Effector CD4-positive, alpha-beta T cell (primary cell): ENCODE measurements around the gene KANSL1L.

Source experiments
- DNase-seq: peaks from one replicate; pipeline ENCODE4 v3.0.0-alpha.2; 2020

Gene KANSL1L

DNA sequence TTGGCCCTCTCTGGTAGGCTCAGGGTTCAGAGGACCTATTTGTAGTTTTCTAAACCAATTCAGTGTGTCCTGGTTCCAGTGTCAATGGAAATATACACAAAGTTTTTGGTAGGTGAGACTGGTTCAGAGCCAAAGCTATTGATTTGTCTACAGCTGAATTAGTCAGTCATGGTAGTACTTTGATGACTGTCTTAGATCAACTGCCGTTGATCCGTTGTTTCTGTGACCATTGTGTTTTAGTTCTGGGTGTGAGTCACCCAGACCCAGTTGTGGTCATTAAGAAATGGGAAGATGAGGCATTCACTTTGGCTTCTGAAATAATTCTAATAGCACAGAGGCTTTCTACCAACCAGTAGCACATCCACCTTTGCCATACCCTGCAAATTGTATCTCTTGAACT, 184.8 kb downstream of the KANSL1L start:
- DNase-seq = no peak

DNA sequence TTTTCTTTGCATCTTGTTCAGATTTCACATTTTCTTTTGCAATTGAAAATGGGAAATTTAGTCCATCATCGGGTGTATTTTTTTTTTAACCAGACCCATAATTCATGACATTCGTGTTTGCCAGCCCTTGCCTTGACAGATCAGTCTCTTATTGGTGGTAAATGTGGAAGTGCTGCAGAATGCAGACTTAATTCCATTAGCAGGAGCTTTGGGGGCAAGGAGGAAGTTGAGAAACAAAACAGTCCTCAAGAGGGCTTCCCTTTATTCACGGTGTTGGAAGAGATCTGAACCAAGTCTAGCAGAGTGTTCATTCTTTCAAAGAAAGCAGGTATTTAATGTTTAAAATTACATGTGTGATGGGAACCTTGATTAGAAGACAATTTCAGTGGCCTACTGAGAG, 185.3 kb downstream of the KANSL1L start:
- no peak for DNase-seq

DNA sequence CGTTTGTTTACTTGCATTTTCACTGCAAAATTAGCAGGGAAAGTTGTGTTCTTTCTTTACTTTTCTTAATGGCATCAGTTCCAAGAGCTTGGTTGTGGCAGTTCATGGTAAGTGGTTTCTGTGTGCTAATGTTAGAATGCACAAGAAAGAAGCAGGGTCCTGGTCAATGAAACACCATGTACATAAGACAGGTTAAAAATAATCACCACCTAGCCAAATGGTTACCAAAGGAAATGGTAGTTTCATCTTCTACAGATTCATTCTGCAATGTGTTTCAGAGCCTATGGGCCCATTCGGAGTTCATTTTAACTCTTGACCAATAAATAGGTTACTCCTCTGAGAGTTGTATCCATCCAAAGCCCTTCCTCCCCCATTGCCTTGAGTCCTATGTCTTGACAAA, 186.9 kb downstream of the KANSL1L start:
- no peak for DNase-seq

DNA sequence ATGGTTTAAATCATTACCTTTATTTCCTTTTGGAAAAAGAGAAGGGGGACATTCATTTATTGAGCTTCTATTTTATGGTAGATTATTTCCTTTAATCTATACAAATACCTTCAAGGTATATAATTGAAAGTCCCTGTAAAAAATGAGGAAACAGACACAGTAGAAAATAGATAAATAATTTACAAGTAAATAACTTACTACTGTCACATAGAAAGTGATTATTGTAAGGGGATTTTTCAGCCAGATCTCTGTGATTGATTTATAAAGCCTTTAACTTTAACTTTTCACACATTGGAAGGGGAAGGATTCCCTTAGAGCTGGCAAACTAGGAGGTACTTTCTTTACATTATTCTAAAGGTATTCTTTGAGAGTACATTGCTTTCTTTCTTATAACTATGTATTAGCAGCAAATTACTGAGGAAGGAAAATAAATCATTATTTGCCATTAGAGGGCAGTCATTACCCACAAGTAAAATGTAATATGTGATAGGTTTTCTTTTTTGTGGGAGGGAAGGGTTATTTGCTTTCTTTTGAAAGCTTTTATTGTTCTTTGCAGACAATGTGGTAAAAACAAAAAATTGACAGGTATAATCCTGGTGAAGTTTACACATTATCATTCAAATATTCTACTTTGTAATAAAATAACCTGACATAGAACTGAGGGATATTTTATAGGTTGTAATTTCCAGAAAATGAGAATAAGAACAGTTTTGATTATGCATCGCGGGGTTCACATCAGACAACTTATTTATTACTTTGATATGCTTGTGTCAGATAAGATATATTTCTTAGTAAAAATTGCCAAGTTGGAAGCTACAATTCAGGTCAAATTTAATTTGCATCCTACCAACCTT, 193.6 kb downstream of the KANSL1L start:
- DNase-seq = no peak

DNA sequence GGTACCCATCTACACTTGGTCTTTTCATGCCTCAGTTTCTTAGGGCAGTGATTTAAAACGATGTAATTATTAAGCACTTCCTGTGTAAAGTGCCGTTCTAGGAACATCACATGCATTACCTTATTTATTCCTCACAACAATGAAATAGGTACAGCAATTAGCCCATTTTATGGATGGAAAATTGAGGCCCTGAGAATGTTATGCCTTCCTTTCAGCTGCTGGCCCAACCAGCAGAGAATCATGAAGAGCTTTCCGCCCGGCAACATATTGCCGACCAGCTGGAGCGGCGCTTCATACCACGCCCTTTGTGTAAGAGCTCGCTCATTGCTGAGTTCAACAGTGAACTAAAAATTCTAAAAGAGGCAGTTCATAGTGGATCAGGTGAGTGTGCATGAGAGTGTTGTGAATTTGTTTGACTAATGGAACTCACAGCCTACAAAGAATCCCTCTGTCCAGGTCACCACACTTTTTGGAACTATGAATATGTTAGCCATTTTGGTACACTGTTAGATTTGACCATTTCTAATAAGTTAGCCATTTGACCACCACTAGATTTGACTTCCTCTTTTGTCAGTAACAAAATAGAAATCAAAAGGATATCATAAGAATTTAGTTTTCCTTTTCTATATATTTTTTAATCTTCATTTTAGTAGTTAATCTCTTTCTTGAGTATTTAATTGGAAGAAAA, 194.4 kb downstream of the KANSL1L start:
- DNase-seq = no peak

DNA sequence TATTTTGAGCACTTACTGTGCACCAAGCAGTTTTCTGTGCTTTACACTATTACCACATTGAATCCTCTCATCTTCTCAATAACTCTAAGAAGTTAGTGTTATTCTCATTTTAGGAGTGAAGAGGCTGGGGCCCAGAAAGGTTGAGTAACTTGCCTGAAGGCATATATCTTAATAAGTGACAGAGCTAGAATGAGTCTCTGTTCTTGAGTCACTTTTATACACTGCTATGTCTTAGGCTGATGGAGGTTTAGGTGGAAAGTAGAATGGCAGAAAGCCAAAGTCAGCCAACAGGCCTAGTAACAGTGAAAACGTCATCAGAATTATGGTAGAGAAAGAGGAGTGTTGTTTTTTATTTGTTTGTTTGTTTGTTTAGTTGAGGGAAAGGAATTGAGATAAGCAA, 196.6 kb downstream of the KANSL1L start:
- no peak for DNase-seq

DNA sequence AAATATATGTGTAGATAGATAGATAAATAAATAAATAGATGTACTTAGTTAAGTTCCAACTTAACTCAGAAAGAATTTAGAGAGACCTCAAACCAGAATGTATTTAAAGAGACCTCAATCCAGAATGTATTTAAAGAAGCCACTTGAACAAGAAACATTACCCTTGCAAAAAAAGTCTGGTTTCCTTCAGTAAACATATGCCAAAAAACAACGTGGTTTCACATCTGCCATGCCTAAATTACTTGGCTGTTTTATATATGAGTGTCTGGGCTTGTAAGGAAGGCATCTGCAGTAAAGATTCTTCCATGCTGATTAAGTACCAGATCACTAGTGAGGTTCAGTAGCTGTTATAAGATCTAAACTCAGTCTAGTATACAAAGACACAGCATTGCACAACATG, 197.9 kb downstream of the KANSL1L start:
- no peak for DNase-seq
